GM19023 (cell line): ENCODE data around the gene SCUBE1.
"Not testable (repeated sequence)": the region's sequence is repeated elsewhere in the genome, so short reads cannot be mapped to it uniquely, and the experiment has no call there.

Experiments used
- ATAC-seq: cut with Tn5 transposase; IDR thresholded peaks from one replicate; pipeline ENCODE4 v1.9.1; 2021; ENCODE audit warnings: mild to moderate bottlenecking, moderate library complexity; ENCODE audit not compliant: unreplicated experiment

Gene SCUBE1

DNA sequence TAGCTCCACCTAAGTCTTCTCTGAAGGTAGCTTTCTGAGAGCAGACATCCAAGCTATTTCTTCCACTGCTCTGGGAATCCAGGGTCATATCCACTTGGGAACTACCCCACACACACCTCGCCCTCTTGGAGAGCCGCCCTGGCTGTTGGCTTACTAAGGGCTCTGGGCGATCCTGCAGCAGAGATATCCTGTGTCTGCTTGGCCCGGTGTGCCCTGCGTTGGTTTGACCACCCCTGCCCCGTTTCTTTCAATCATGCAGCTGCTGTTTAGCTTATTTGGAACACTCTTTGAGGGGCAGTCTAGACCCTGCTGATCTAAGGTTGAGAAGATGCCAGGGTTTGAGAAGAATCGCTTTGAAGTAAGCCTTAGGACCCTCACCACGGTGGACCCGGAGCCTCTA is 17.4 kb upstream of the SCUBE1 start:
- ATAC-seq: no peak

DNA sequence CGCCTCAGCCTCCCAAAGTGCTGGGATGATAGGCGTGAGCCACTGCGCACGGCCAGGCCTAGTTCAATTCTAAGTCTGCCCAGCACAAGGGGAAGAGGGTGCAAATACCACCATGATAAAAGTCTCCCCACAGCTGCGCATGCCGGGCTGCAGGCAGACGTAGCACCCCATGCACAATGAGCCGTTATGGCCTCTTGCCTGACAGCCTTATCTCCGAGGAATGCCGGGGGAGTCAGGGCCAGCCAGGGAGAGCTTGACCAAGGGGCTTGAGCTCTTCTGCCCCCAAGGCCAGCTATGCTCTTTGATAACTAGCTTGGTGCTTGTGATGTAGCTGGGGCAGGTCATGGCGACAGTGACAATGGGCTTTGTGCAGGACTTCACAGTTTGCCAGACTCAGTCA is 13.7 kb upstream of the SCUBE1 start:
- no peak for ATAC-seq

GRCh38 chr22:43355688-43356087 is 12.5 kb upstream of the SCUBE1 start:
- not testable (repeated sequence) for ATAC-seq

DNA sequence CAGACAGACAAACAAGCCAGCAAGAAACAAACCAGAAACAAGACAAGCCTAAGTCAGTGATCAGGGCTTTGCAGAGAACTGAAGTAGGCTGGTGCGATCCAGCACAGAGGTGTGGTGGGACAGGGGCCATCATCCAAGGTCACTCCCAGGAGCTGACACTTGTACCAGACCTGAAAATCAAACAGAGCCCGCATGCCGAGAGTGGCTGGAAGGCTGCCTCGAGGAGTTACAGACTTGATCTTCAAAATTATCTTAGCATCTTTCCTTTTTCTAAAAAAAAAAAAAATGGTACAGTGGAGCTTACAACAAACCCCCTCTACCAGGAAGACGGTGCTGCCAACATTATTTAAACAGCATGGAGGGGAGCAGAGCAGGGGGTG is 8.8 kb upstream of the SCUBE1 start:
- no peak for ATAC-seq

DNA sequence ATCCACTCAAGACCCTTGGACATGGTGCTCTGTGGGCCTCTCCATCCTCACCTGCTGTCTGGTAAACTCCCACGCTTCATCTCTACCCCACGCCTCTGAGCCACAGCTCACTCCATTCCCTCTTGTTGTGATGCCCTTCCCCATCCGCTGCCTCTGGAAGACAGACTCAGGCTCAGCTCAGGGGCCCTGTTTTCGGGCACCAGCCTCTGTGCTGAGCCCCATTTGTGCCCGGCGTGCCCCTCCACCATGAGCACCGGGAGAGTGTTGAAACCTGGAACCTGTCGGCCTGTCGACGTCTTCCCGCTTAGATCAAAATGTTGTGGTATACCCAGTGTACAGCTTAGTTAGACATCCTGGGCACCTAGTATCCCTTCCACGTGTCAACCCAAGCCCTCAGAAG is 6.5 kb upstream of the SCUBE1 start:
- ATAC-seq: no peak

DNA sequence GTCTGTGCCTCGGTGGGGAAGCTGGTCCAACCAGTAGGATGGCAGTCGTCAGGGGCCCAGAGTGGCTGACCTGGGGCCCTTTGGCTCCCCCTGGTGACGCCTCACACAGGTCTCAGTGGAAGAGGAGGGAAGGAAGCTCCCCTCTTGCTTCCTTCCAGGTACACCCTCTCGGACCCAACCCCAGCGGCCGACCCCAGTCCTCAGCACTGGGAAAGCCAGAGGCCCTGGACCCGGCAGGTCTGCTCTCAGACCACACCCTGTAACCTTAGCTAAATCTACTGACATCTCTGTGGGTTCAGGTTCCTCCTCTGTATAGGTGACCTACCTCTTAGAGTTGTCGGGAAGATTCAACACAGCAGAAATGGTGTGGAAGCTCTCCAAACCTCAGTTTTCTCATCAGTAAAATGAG is 3.4 kb upstream of the SCUBE1 start:
- ATAC-seq: no peak

GRCh38 chr22:43345761-43346301 is 2.7 kb upstream of the SCUBE1 start:
- no peak for ATAC-seq

DNA sequence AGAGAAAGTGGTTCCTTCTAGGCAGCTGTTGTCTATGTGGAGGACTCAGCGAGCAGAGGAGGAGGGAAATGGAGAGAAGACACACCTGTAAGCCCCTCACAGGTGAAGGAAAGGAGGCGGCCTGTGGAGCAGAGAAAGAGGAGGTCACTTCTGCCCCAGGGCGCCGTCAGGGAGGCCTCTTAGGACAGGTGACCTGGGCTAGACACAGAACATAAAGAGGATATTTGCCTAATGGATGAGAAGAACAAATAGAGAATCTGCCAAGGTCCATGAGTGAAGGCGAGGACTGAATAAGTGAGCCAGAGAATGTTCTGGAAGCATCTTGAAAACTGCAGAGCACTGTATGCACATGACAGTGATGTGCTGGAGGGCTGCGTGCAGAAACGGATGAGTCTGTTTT is 2.2 kb upstream of the SCUBE1 start:
- ATAC-seq: no peak

- ATAC-seq: no peak
Measured at GRCh38 chr22:43344520-43344787, 1.3 kb upstream of the SCUBE1 start.

DNA sequence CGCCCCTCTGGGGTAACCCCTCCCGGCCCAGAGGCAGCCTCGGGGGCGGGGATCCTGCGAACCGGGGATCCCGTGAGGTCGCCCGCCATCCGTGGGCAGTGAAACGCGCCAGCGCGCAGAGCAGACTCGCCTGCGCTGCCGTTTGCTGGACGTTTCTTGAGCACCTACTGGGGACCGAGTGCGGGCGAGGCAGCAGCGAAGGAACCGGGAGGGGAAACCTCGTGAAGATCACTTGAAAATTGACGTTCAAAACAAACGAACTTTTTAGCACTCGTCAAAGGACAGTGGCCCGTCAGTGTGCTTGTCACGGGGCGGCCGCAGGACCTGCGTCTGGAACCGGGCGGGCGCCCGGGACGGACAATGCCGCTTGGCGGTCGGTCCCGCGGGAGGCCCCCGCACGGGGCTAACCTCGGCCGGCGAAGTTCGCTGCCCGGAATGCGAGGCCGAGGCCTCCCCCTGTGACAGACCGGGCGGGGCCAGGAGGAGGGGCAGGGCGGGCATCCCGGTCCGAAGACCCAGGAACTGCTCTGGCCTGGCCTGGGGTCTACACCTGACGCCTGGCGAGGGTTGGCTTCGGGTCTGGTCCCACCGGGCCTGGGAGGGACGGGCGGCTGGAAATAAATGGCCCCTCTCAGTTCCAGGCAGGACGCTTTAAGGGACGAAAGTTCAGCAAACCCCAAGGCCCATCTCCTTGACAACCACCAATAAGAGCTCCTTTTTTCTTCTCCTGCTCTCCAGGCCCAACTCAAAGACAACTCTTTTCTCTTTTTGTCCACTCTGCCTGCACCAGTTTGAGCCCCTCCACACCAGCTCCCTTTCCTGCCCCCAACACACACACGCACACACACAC is 723 bp upstream of the SCUBE1 start:
- no peak for ATAC-seq

- ATAC-seq: no peak
Measured at GRCh38 chr22:43342347-43343261, 568 bp downstream of the SCUBE1 start.

DNA sequence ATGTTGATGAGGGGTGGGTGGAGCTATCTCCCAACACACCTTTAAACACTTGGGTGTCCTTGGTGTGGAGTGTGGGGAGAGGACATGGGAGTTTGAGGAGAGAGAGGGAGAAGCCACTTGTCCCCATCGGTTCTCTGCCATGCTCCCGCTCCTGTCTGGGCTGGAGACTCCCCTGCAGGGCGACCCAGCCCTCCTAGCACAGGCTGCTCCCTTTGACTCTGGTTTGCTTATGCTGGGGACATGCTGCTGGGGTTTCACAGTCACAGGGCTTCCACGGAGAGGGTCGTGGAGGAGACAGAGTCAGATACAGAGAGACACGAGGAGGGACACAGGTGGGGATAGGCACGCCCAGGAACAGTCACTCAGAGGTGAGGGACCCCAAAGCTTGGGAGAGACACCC is 1.6 kb downstream of the SCUBE1 start:
- ATAC-seq: no peak

GRCh38 chr22:43338766-43339345 is 4.3 kb downstream of the SCUBE1 start:
- ATAC-seq: no peak

DNA sequence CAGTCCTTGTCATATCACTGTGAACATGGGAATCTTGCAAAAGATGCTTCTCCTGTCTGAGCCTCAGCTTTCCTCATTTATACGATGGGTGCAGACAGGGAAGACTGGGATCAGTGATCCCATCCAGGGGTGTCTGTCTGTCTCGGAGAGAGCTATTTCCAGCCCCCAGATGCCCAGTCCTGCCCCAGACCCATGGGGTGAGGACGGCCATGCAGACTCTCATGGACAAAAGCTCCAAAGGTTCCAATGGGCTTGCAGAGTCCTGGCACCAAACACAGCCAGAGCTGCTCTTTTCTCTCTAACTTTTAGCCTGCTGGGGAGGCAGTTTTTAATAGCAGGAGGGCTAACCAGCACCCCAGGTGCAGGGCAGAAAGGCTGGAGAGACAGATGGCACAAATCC is 5.2 kb downstream of the SCUBE1 start:
- ATAC-seq: no peak

- no peak for ATAC-seq
Measured at GRCh38 chr22:43337385-43337784, 5.8 kb downstream of the SCUBE1 start.

- no peak for ATAC-seq
Measured at GRCh38 chr22:43334378-43334777, 8.8 kb downstream of the SCUBE1 start.

DNA sequence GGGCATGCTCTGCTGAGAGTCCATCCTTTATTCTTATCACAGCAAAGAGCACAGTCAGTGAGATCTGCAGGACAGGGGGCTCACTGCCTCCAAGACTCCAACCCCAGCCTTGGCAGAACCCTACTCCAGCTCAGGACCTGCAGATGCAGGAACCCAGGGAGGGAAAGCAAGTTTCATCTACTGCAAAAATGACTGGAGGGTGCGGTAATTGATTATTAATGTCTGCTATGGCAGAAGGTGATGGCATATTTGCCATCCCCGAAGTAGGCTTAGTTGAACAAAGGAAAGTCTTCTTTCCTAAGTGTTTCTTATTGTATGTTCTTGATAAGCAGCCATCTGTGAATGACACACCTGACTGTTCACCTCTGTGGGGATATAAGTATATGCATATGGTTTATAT is 9.2 kb downstream of the SCUBE1 start:
- no peak for ATAC-seq

DNA sequence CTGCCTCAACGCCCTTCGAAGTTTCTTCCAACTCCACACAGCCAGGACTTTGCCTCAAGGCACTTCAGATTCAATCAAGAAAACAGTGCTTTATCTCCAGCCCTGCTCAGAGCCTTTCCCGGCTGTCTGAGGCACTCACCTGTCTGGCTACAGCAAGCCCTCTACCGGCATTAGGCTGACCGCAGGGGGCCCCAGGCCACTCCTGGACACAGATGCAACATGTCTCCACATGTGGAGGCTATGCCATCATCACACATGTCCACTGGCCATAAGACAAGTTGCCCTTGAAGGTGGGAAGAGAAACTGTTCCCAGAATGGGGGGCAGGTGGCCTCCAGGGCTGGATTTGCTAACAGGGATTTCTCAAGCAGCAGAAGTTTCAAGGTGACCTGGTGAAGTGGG is 10.0 kb downstream of the SCUBE1 start:
- ATAC-seq: no peak

GRCh38 chr22:43331698-43332097 is 11.5 kb downstream of the SCUBE1 start:
- no peak for ATAC-seq

DNA sequence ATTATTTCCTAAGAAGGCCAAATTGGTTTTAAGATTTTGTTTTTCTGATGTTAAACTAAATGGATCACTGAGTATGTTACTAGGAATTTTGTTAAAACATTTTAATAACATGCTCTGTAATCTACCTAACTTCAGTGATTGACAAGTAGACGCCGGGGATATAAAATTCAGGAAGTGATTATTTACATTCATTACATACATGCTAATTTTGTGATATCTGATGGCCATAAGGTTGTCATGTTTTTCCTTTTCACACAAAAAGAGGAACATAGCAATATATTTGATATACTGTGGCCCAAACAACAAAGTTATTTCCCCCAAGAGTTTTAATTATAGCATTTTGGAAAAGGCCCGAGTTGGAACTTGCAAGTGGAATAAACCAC is 12.1 kb downstream of the SCUBE1 start:
- no peak for ATAC-seq

DNA sequence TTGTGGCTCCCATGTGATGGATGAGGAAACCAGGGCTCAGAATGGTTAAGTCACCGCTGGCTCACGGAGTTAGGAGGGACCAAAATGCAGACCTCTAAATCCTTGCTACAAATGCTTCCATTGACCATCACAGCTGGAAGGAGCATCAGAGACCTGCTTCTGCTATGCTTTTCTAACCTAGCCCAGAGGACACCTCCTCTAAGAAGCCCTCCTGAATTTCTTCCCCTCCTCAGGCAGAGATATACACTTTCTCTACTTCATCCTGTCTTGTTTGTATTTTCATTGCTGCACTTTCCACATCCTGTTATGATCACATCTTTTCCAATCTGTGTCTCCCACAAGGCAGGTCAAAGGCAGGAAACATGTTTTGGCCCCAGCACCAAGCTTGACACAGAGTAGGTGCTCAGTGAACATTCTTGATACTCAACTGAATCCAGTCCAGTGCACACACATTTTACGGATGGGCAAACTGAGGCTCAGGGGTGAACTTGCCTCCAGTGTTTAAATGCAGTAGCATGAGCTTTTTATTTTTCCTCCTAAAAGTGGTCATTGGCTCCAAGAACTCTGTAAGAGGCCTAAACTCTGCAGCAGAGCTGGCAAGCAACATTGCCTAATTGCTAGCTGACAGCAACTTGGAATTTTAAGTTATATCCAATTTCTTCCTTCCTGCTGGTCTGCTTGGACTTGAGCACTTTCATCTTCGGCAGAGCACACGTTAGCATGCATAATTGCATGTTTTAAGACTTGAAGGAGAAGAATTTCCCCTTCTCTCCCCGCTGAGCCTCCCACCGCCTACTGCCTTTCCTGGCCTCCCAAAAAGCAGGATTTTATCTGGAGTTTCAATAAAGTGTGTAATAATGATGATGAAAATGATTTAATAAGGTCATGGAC is 12.7 kb downstream of the SCUBE1 start:
- ATAC-seq: no peak
